Activated T-cell treated with anti-CD3 and anti-CD28 coated beads, Interleukin-2, amount 50 U/mL, for 72 hours (primary cell): ENCODE measurements around the gene ZNF280C. TPM values are rescaled to one million over a fixed set of nuclear protein-coding genes. Genes with fewer than 3 reads are reported as not detected.

Experiments used
- ATAC-seq, 2 donors: fragments of 150-1000 bp; cut with Tn5 transposase; replicated peaks in 1 of 2; 2 replicates each; pipeline ENCODE4 v1.10.0; 2021; ENCODE audit warnings: moderate library complexity in 2 of 2, mild to moderate bottlenecking in 1 of 2
- DNase-seq, 2 donors: peaks; one replicate each; pipeline ENCODE4 v3.0.0; 2021 to 2022; ENCODE audit warnings: mixed read lengths in 1 of 2
- H3K27ac Mint-ChIP-seq: one replicate; pipeline ENCODE4 v1.8.0; 2022; ENCODE audit warnings: mild to moderate bottlenecking, moderate library complexity, mixed read lengths
- H3K27me3 Mint-ChIP-seq: one replicate; pipeline ENCODE4 v1.8.0; 2022; ENCODE audit warnings: low read depth, mixed read lengths
- H3K36me3 Mint-ChIP-seq, 2 donors: one replicate each; pipeline ENCODE4 v1.8.0; 2022; ENCODE audit warnings: mixed read lengths in 2 of 2, mild to moderate bottlenecking in 1 of 2; ENCODE audit not compliant: insufficient read depth in 2 of 2
- H3K4me1 Mint-ChIP-seq: one replicate; pipeline ENCODE4 v1.8.0; 2022; ENCODE audit warnings: low read depth, mixed read lengths
- H3K4me3 Mint-ChIP-seq, 2 donors: one replicate each; pipeline ENCODE4 v1.8.0; 2022; ENCODE audit warnings: mild to moderate bottlenecking in 2 of 2, mixed read lengths in 2 of 2, moderate library complexity in 2 of 2
- H3K9me3 Mint-ChIP-seq, 2 donors: one replicate each; pipeline ENCODE4 v1.8.0; 2022; ENCODE audit warnings: mixed read lengths in 2 of 2
- total RNA-seq, 2 donors: library from RNA; stranded (reverse); gene quantifications; one replicate each; pipeline ENCODE4 v1.2.3, GENCODE V29; 2022

ZNF280C gene, protein sequence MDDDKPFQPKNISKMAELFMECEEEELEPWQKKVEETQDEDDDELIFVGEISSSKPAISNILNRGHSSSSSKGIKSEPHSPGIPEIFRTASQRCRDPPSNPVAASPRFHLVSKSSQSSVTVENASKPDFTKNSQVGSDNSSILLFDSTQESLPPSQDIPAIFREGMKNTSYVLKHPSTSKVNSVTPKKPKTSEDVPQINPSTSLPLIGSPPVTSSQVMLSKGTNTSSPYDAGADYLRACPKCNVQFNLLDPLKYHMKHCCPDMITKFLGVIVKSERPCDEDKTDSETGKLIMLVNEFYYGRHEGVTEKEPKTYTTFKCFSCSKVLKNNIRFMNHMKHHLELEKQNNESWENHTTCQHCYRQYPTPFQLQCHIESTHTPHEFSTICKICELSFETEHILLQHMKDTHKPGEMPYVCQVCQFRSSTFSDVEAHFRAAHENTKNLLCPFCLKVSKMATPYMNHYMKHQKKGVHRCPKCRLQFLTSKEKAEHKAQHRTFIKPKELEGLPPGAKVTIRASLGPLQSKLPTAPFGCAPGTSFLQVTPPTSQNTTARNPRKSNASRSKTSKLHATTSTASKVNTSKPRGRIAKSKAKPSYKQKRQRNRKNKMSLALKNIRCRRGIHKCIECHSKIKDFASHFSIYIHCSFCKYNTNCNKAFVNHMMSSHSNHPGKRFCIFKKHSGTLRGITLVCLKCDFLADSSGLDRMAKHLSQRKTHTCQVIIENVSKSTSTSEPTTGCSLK
- total RNA-seq, result 1 to 10 TPM; 6.4 to 6.6 TPM

GRCh38 chrX:130268449-130269170 is at the start of gene ZNF280C:
ZNF280C (minus strand) TSS chrX:130268899; CDS start chrX:130260449, 8,450 bp downstream.
- Mint-ChIP-seq H3K27me3 (peaks cover 20% of the 10 kb centered on the region), H3K36me3 (peaks cover 0 to 2% of the 10 kb centered on the region in 2 donors), H3K4me3 (peak within 1 kb of the TSS; percentile 86 to 94), H3K4me1 (peaks cover 14% of the 10 kb centered on the region), H3K27ac (peak within 1 kb of the TSS; percentile 91), H3K9me3 (peaks cover 0 to 2% of the 10 kb centered on the region in 2 donors)
- ATAC-seq (peak; percentile 94 to 97), DNase-seq (peak; percentile 91 to 92)

- no peaks in the 10 kb centered on the region for H3K9me3 Mint-ChIP-seq
- no peaks in the 10 kb centered on the region for H3K4me1 Mint-ChIP-seq
- H3K27ac Mint-ChIP-seq, result no peak overlapping the region
- no peak overlapping the region for H3K4me3 Mint-ChIP-seq
- no peak for DNase-seq
- ATAC-seq, result no peak
- peaks cover 5% of the 10 kb centered on the region for H3K27me3 Mint-ChIP-seq
- peaks cover 0 to 1% of the 10 kb centered on the region in 2 donors for H3K36me3 Mint-ChIP-seq
Measured at GRCh38 chrX:130304587-130305368, 36.1 kb upstream of the ZNF280C start.

DNA sequence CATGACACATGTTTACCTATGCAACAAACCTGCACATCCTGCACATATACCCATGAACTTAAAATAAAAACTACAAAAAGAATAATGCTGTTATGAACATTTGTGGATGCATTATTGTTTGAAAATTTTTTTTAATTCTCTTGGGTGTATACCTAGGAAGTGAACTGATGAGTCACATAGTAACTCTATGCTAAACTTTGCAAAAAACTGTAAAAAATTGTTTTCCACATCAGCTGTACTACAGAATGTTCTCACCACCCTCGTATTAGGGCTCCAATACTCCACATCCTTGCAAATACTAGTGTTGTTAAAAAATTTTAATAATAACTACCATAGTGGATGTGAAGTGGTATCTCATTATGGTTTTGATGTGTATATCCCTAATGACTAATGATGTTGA is 33.3 kb upstream of the ZNF280C start:
- H3K36me3 Mint-ChIP-seq, result no peaks in the 10 kb centered on the region
- no peak overlapping the region for H3K4me3 Mint-ChIP-seq
- ATAC-seq (no peak), DNase-seq (no peak)
- no peaks in the 10 kb centered on the region for H3K4me1 Mint-ChIP-seq
- no peaks in the 10 kb centered on the region for H3K9me3 Mint-ChIP-seq
- H3K27me3 Mint-ChIP-seq, result peaks cover 5% of the 10 kb centered on the region
- no peak overlapping the region for H3K27ac Mint-ChIP-seq

GRCh38 chrX:130301405-130301804 is 32.7 kb upstream of the ZNF280C start:
- Mint-ChIP-seq H3K9me3 (no peaks in the 10 kb centered on the region), H3K27ac (no peak overlapping the region), H3K36me3 (no peaks in the 10 kb centered on the region), H3K4me3 (no peak overlapping the region), H3K4me1 (no peaks in the 10 kb centered on the region), H3K27me3 (peaks cover 11% of the 10 kb centered on the region)
- DNase-seq, result no peak
- ATAC-seq, result no peak

DNA sequence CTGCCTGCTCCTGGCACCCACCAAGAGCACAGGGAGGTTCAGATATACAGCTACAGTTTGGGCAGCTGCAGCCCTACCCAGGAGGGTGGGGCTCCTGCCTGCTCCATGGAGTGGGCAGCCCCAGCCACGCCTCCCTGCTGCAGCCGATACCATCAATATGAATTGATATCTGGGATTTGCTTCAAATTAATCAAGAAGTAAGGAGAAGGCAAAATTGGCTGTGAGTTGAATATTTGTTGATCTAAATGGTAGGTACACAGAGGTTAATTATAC is 31.2 kb upstream of the ZNF280C start:
- no peaks in the 10 kb centered on the region for H3K9me3 Mint-ChIP-seq
- DNase-seq (no peak), ATAC-seq (no peak)
- no peaks in the 10 kb centered on the region for H3K4me1 Mint-ChIP-seq
- H3K27me3 Mint-ChIP-seq, result peaks cover 23% of the 10 kb centered on the region
- no peak overlapping the region for H3K4me3 Mint-ChIP-seq
- no peaks in the 10 kb centered on the region for H3K36me3 Mint-ChIP-seq
- H3K27ac Mint-ChIP-seq, result no peak overlapping the region

DNA sequence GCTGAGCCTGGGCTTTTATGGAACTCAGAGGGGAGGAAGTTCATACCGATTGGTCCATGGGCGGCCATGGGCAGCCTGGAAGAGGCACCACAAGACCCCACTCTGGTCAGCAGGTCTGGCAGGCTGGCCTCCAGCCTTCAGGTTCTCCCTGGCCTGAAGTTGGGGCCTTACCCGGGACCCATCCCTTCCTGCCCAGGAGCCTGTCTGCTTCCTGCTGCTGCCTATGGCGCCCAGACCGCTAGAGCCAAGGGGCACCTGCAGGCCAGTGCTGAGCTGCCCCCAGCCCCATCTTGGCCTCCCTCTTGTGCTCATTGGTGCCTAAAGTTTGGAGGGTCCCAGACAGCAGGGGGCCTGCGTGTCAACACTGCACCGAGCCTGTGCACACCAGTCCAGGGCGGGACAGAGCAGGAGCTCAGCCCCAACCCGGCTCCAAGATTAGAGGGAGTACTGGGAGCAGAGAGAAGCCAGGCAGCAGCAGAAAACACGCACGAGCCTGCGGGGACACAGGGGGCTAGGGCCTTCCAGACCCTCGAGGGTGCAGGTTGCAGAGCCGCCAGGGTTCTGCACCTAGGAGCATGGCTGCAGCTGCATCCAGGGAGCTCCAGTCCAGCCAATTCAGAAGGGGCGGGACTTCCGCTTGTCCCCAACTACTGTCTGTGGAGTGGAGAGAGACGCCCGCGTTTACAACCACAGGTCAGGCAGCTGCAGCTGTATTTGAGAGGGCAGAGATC is 30.7 kb upstream of the ZNF280C start:
- no peak overlapping the region for H3K4me3 Mint-ChIP-seq
- H3K9me3 Mint-ChIP-seq, result no peaks in the 10 kb centered on the region
- H3K36me3 Mint-ChIP-seq, result no peaks in the 10 kb centered on the region
- H3K27ac Mint-ChIP-seq, result no peak overlapping the region
- no peaks in the 10 kb centered on the region for H3K4me1 Mint-ChIP-seq
- peaks cover 28% of the 10 kb centered on the region for H3K27me3 Mint-ChIP-seq
- ATAC-seq (no peak), DNase-seq (no peak)

DNA sequence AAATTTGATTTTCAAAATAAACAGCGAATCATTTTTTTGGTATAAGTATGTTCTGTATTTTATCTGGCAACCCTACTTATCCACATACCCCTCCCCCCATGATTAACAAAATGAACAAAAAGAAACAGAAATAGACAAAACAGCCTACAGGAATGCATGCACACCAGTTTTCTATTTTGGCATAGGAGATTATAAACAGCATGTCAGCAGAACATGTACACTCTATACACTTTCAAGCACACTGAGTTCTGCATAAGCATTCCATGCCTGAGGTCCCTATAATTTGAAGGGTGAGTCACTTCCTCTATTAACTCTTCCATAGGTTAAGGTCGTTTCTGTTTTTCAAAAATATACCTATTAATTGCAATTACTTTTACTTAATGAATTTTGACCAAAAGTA is 28.0 kb upstream of the ZNF280C start:
- H3K36me3 Mint-ChIP-seq, result no peaks in the 10 kb centered on the region
- H3K4me1 Mint-ChIP-seq, result no peaks in the 10 kb centered on the region
- ATAC-seq, result no peak
- peaks cover 29% of the 10 kb centered on the region for H3K27me3 Mint-ChIP-seq
- H3K27ac Mint-ChIP-seq, result no peak overlapping the region
- H3K9me3 Mint-ChIP-seq, result no peaks in the 10 kb centered on the region
- no peak for DNase-seq
- H3K4me3 Mint-ChIP-seq, result no peak overlapping the region

DNA sequence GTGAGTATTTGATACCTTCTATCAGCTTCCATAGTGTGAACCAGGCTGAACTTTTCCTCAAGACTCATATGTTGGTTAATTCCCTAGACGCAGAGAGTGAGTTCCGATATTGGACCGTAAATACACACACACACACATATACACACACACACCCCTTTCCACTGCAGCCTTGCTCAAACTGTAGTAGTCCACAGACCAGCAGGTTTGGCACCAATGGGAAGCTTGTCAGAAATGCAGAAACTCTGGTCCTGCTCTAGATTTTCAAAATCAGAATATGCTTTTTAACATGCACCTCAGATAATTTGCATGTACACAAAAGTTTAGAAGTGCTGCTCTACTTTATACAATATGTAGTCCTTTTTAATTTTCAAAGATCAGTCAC is 27.6 kb upstream of the ZNF280C start:
- Mint-ChIP-seq H3K4me3 (no peak overlapping the region), H3K4me1 (no peaks in the 10 kb centered on the region), H3K27me3 (peaks cover 29% of the 10 kb centered on the region), H3K27ac (no peak overlapping the region), H3K9me3 (no peaks in the 10 kb centered on the region), H3K36me3 (no peaks in the 10 kb centered on the region)
- ATAC-seq (no peak), DNase-seq (no peak)

GRCh38 chrX:130295519-130296296 is 27.0 kb upstream of the ZNF280C start:
- no peak for DNase-seq
- H3K4me1 Mint-ChIP-seq, result no peaks in the 10 kb centered on the region
- H3K27me3 Mint-ChIP-seq, result peaks cover 29% of the 10 kb centered on the region
- no peak overlapping the region for H3K27ac Mint-ChIP-seq
- no peaks in the 10 kb centered on the region for H3K36me3 Mint-ChIP-seq
- no peak overlapping the region for H3K4me3 Mint-ChIP-seq
- no peak for ATAC-seq
- no peaks in the 10 kb centered on the region for H3K9me3 Mint-ChIP-seq

DNA sequence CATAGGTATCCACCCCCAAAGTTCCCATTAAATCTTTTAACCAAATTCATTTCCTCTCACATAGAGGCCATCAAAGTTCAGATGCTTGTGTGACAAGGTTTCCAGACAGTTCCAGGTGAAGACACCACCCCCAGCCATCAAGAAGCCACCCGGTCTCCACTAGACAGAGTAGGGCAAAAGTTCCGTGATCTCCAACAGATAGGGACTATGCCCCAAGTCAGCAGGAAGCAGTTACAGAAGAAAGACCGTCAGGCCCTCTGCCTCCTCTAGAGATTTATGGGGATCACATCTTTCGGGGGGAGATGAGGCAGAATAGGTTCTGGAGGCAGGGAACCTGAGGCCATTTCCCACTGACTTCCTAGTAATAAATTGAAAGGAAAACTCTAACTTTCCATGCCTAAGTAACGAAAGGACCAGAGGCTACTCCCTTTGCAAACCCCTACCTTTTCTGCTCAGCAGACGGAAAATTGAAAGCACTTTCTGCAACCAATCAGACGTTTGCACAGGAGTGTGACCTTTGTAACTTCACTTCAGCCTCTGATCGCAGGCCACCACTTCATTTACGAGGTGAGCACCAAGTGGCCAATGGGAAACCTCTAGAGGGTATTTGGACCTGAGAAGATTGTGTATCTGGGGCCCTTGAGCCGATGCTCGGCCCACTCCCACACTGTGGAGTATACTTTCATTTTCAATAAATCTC is 18.5 kb upstream of the ZNF280C start:
- no peaks in the 10 kb centered on the region for H3K4me1 Mint-ChIP-seq
- no peak for ATAC-seq
- DNase-seq, result no peak
- H3K27me3 Mint-ChIP-seq, result no peaks in the 10 kb centered on the region
- no peaks in the 10 kb centered on the region for H3K9me3 Mint-ChIP-seq
- H3K4me3 Mint-ChIP-seq, result no peak overlapping the region
- H3K27ac Mint-ChIP-seq, result no peak overlapping the region
- H3K36me3 Mint-ChIP-seq, result no peaks in the 10 kb centered on the region

DNA sequence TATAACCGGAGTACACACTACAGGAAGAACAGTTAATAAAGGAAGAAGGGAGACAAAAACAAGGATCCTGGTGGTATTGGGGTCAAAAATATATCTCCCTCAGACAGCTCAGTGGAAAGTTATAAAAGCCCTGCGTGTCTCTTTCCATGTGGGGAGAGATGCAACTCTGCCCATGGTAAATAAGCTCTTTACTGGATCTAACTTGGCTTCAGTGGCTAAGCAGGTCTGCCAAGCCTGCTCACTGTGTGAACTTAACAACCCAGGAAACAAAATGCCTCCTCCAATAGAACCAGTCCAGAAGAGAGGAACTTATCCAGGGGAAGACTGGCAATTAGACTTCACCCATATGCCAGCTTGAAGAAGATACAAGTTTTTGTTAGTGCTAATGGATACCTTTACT is 17.0 kb upstream of the ZNF280C start:
- Mint-ChIP-seq H3K4me1 (no peaks in the 10 kb centered on the region), H3K9me3 (no peaks in the 10 kb centered on the region), H3K36me3 (no peaks in the 10 kb centered on the region), H3K4me3 (no peak overlapping the region), H3K27me3 (peaks cover 2% of the 10 kb centered on the region), H3K27ac (no peak overlapping the region)
- DNase-seq, result no peak
- no peak for ATAC-seq
